Measurements from ENCODE around the gene PTPN23. TPM values are rescaled to one million over a fixed set of nuclear protein-coding genes. Genes with fewer than 3 reads are reported as not detected.

The PTPN23 gene
- total and polyA plus RNA-seq, 9 of the 15 experiments (the other 6 are each of a cell fraction or from before 2014, with no cell fraction given): 0.41 to 58.7 (median 7.2) TPM

- TF ChIP-seq C11orf30 (IDR thresholded peaks at IDR 0.05; ENCODE audit: low read depth): peak; percentile 50
- TF ChIP-seq ELF4 (CRISPR knock-in tag; IDR thresholded peaks at IDR 0.05): 0 out of 2 replicates have a peak, but pooled peaks have one; percentile 49
- TF ChIP-seq SRSF3 (IDR thresholded peaks at IDR 0.05; ENCODE audit: insufficient read depth, low read length): no peak
- peak; percentile 37; the same call in 1 of the 2 replicates for TF ChIP-seq CBFA2T2 (conservative IDR thresholded peaks at IDR 0.05)
- TF ChIP-seq, protein P1, sequence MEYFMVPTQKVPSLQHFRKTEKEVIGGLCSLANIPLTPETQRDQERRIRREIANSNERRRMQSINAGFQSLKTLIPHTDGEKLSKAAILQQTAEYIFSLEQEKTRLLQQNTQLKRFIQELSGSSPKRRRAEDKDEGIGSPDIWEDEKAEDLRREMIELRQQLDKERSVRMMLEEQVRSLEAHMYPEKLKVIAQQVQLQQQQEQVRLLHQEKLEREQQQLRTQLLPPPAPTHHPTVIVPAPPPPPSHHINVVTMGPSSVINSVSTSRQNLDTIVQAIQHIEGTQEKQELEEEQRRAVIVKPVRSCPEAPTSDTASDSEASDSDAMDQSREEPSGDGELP (CRISPR knock-in tag; IDR thresholded peaks at IDR 0.05; ENCODE audit: borderline replicate concordance): peak; percentile 96
- peak; percentile 73 for TF ChIP-seq FOSL1 (tag; conservative IDR thresholded peaks at IDR 0.05)
- no peak for TF ChIP-seq WHSC1 (IDR thresholded peaks at IDR 0.05; ENCODE audit: low read length)
- peak; percentile 78; the same call in 1 of the 2 replicates for TF ChIP-seq E2F1 (CRISPR knock-in tag; IDR thresholded peaks at IDR 0.05)
- no peak for TF ChIP-seq BRF2 (IDR thresholded peaks at IDR 0.05; ENCODE audit: borderline replicate concordance, insufficient read depth, insufficient read length)
- no peak for TF ChIP-seq FOXJ2 (tag; IDR thresholded peaks at IDR 0.05)
- TF ChIP-seq SETDB1 (IDR thresholded peaks at IDR 0.05; ENCODE audit: low read length): peak; percentile 22
- TF ChIP-seq TRIM25 (IDR thresholded peaks at IDR 0.05; ENCODE audit: borderline replicate concordance): 0 out of 2 replicates have a peak, but pooled peaks have one; percentile 31
- TF ChIP-seq ZFP91 (CRISPR knock-in tag; IDR thresholded peaks at IDR 0.05): no peak
- peak; percentile 82; the same call in 1 of the 2 replicates for TF ChIP-seq POLR2AphosphoS2 (IDR thresholded peaks at IDR 0.05; ENCODE audit: low read length)
- TF ChIP-seq ZNF239 (CRISPR knock-in tag; IDR thresholded peaks at IDR 0.05): no peak
- TF ChIP-seq MYNN (IDR thresholded peaks at IDR 0.05): peak; percentile 42; the same call in 1 of the 2 replicates
- TF ChIP-seq MYNN (CRISPR knock-in tag; IDR thresholded peaks at IDR 0.05): no peak
- peak; percentile 87 for TF ChIP-seq MAX (CRISPR knock-in tag; IDR thresholded peaks at IDR 0.05)
- peak; percentile 98 for TF ChIP-seq CHD1 (IDR thresholded peaks at IDR 0.05; ENCODE audit: low read length)
- TF ChIP-seq TCF7L2 (IDR thresholded peaks at IDR 0.05; ENCODE audit: low read depth, low read length): no peak
- no peak for TF ChIP-seq FOXM1 (IDR thresholded peaks at IDR 0.05; ENCODE audit: low read depth)
- 0 out of 2 replicates have a peak, but pooled peaks have one; percentile 59 for TF ChIP-seq FOXM1 (CRISPR knock-in tag; IDR thresholded peaks at IDR 0.05; ENCODE audit: low read depth)
These were observed at the start of gene PTPN23 (continued) for GRCh38 chr3:47380601-47381316.
